Measurements from ENCODE around the gene POLN.

DNA sequence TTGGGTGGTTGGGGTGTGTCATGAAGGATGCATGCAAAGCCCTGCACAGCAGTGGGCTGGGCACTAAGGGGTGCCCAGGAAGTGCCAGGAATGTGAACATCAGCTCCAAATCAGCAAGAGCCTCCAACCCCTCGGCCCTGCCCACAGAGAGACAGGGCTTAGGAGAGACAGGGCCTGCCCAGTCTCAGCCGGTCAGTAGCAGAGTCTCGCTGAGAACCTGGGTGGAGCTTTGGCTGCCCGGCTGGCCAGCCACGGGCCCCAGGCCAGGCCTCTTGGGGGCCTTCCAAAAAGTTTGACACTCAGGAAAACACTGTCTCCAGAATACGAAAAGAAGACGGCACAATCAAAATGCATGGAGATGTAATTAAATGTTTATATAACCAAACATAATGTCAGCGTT, 24.3 kb upstream of the POLN start:
- TF ChIP-seq EP300 (IDR thresholded peaks at IDR 0.05), result no peak
- TF ChIP-seq, protein P1, sequence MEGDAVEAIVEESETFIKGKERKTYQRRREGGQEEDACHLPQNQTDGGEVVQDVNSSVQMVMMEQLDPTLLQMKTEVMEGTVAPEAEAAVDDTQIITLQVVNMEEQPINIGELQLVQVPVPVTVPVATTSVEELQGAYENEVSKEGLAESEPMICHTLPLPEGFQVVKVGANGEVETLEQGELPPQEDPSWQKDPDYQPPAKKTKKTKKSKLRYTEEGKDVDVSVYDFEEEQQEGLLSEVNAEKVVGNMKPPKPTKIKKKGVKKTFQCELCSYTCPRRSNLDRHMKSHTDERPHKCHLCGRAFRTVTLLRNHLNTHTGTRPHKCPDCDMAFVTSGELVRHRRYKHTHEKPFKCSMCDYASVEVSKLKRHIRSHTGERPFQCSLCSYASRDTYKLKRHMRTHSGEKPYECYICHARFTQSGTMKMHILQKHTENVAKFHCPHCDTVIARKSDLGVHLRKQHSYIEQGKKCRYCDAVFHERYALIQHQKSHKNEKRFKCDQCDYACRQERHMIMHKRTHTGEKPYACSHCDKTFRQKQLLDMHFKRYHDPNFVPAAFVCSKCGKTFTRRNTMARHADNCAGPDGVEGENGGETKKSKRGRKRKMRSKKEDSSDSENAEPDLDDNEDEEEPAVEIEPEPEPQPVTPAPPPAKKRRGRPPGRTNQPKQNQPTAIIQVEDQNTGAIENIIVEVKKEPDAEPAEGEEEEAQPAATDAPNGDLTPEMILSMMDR (IDR thresholded peaks at IDR 0.05), result no peak

Data from stomach (tissue), 4 donors.